Posterior vena cava (tissue), 2 donors: Measurements from ENCODE around the gene TSPEAR. TPM values are rescaled to one million over a fixed set of nuclear protein-coding genes. Genes with fewer than 3 reads are reported as not detected.
A peak's percentile ranks its signal among the peaks of the same experiment; 100 is the strongest.
"Not testable (repeated sequence)": the region's sequence is repeated elsewhere in the genome, so short reads cannot be mapped to it uniquely, and the experiment has no call there.

Experiments used
- DNase-seq: peaks from one replicate; pipeline ENCODE4 v3.0.0-alpha.2; 2020; ENCODE audit warnings: low spot score
- intact Hi-C, 2 donors: fragments of 100-400 bp; cut with DNase I; formaldehyde crosslinking; loops; one replicate each; pipeline versions ENCODE4 v1.14.1 to v1.14.2; 2022 to 2023
- total RNA-seq, 2 donors: library from RNA; stranded (reverse); fragmentation: NEBNext Ultra II Directional; extraction: Animal tissue kit (Norgen Biotek cat#: 25700); gene quantifications; one replicate each; pipeline ENCODE4 v1.2.1, GENCODE V29; 2021
- donor health status: DM: yes; HTN: yes; CAD: no.
- donor health status: DM: yes; HTN: yes; CAD: no.

Gene TSPEAR
- total RNA-seq, 2 donors from 2014 or later, result 0.14 to 0.48 TPM

- no peak for DNase-seq
- intact Hi-C loops, result no loop called here
Measured at GRCh38 chr21:44694776-44695175, 16.6 kb downstream of the TSPEAR start.

DNA sequence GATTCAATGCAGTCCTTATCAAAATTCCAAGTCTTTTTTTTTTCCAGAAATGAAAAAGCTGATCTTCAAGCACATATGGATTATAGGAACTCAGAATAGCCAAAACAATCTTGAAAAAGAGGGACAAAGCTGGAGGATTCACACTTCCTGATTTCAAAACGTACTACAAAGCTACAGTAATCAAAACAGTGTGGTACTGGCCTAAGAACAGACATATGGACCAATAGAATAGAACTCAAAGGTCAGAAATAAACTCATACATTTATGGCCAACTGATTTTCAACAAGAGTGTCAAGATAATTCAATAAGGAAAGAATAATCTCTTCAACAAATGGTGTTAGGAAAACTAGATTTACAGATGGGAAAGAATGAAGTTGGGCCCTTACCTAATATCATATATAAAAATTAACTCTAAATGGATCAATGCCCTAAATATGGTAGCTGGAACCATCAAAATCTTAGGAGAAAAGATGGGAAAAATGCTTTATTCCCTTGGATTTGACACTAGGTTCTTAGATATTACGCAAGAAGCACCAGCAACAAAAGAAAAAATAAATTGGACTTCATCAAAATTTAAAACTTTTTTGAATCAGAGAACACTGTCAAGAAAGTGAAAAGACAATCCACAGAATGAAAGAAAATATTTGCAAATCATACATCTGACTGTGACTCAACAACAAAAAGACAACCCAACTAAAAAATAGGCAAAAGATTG lies 18.4 kb downstream of the TSPEAR start:
- DNase-seq, result no peak
- intact Hi-C loops, result no loop called here

GRCh38 chr21:44691686-44692085 lies 19.7 kb downstream of the TSPEAR start:
- intact Hi-C loops, result no loop called here
- DNase-seq, result no peak

DNA sequence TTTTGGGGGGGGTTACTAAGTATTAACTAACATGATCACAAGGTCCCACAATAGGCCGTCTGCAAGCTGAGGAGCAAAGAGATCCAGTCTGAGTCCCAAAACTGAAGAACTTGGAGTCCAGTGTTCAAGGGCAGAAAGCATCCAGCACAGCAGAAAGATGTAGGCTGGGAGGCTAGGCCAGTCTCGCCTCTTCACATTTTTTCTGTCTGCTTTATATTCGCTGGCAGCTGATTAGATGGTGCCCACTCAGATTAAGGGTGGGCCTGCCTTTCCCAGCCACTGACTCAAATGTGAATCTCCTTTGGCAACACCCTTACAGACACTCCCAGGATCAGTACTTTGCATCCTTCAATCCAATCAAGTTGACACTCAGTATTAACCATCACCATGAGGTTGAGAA lies 21.6 kb downstream of the TSPEAR start:
- intact Hi-C loops, DNase-seq: not testable (repeated sequence)

GRCh38 chr21:44687671-44688070 lies 23.7 kb downstream of the TSPEAR start:
- DNase-seq, result peak; percentile 53
- intact Hi-C loops, result no loop called here

DNA sequence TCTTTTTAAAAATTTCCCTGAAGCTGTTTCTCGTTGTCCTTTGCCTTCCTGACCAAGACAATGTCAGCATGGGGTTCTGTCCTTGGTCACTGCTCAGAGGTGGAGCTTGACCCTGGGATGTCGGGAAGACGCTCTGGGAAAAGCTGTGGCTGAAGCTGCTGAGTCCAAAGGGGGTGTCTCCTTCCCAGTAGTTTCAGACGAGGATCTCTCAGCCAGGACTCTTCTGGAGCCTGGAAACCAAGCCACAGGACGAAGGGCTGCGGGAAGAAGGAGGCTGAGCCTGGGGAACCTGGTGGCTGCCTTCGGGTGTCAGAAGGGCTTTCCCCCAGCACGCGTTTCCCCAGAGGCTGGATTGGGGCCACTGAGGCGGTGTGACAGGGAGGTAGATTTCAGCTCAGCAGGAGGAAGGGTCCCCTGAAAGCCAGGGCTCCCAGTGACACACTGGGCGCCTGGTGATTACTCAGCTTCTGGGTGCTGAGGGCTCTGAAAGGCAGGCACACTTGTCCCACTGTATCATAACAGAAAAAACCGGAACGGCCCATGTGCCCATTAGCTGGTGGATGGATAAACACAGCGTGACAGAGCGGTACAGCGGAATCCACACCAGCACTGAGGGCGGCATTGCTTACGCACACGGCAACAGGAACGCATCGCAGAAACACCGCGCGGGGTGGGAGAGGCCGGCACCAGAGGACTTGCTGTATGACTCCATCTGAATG lies 24.4 kb downstream of the TSPEAR start:
- peak; percentile 52 for DNase-seq
- intact Hi-C loops, result no loop called here

DNA sequence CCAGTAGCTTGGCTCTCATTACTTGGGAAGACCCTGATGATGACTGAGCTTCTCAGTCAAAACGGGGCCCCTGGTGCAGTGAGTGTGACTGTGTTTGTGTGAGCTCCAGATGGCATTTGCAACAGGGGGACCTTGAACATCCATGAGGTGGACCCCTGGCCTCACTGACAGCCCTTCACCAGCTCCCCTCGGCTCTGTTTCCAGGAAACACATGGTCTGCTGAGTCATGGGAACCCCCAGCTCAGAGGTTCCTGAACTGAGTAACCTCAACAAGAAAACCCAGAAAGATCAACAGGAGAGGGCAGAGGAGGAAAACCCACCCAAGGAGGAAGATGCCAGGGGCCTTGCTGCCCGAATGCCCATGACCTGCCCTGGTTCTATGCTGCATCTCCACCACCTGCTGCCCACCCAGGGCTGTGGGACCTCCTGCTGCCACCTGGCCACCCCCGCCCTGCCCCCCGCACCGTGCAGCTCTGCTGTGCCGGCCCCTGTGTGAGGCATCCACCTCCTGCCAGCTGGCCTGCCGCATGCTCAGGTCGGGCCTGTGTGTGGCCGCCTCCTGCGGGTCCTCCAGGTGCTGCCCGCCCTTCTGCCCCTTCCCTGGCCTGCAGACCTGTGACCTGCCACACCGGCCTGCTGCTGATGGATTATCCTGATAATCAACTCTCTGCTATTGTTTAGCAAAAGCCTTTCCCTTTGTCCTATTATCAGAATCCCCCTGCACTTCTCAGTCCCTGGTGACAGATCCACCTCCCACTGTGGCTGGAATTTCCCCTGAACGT lies 25.2 kb downstream of the TSPEAR start:
- intact Hi-C loops, result no loop called here
- DNase-seq, result peak; percentile 66

DNA sequence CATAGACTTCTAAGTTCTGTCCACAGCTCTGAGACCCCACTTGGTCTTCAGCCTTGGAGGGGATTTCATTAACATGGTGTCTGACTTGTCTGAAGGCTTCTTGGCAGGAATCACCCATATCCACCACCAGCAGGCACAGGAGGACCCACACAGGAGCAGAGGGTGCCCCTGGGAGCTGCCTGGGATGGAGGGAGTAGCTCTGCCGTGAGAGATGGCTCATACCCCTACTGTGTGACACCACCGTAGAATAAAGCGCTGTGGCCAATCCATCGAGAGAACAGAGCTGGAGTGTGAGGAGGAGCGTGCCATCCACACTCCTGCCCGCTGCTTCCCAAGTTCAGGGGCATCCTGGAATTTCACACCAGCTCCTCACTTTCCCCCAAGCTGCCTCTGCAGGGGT lies 26.3 kb downstream of the TSPEAR start:
- DNase-seq, result peak; percentile 63
- intact Hi-C loops, result not testable (repeated sequence)

GRCh38 chr21:44684483-44684882 lies 26.9 kb downstream of the TSPEAR start:
- intact Hi-C loops, result no loop called here
- DNase-seq, result no peak

DNA sequence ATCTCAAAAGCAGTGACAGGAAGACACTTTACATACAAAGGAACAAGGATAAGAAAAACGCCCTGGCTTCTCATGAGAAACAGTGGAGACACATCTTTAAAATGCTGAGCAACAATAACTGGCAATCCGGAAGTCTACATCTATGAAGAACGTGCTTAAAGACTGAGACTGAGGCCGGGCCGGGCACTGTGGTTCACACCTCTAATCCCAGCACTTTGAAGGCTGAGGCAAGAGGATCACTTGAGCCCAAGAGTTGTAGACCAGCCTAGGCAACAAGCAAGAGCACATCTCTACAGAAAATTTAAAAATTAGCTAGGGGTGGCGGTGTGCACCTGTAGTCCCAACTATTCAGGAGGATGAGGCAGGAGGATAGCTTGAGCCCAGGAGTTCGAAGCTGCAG lies 27.3 kb downstream of the TSPEAR start:
- no peak for DNase-seq
- intact Hi-C loops, result no loop called here

DNA sequence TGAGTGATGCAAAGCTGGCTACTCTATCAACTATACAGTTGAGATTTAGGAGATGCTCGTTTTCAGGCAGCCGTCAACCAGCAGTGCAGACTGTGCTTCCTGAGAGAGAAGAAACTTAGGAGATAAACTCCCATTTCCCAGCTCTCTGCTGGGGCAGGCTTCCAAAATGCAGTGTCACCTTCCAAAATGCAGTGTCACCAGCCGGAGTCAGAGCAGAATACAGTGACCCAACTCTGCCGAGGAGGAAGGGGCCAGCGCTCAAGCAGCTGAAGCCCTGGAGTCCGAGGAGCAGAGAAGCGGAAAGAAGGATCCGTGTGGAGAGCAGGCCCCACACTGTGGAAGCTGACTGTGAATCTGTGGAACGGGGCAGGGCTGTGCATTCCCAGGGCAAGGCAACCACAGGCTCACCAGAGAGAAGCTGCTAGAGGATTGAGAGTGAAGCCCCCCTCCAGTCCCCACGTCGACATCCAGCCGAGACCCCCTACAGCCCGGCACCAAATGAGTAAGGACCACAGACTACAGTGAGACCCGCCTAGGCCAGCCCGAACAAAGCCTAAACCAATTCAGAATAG lies 28.7 kb downstream of the TSPEAR start:
- no peak for DNase-seq

DNA sequence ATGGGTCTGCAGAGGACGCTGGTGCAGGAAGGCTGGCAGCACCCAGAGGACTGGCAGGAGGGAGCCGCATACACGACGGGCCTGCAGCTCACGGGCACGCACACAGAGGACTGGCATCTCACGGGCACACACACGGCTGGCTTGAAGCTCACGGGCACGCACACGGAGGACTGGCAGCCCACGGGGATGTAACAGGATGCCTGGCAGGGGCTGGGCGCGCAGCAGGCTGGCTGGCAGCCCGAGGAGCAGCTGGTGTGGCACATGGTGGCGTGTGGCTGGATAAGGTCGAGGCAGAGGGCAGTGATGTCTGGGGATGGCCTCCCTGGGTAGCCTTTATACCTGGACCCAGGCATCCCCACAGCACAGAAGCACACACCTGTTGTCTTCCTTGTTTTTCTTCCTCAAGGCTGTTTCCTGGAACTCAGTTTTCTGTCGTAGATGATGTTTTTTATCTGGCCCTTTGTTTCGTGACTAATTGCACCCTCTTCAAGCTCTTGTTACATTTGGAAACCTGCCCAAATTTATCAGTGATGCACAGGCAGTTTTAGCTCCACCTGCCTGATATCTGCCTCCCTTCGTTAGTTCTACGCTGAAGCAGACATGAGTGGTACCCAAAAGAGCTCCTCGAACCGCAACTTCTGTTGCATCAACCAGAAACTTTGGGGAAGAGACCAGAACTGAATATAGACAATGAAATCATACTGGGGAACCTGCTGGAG lies 29.4 kb downstream of the TSPEAR start, which contains the start of gene KRTAP12-1:
TSS of gene KRTAP12-1 (minus strand) at position 303 of the 719 bp plus-strand sequence. CDS start at position 263, 40 bp downstream.
- no peak for DNase-seq
- intact Hi-C loops, result loop anchor here in 1 of 2 donors (1.0 kb wide), 1 partner anchor 27 kb away; no protein-coding TSS in a partner anchor

More for the DNA sequence above, 28.7 kb downstream of the TSPEAR start:
- intact Hi-C loops, result loop anchor here in 1 of 2 donors (1.0 kb wide), 1 partner anchor 27 kb away; no protein-coding TSS in a partner anchor

- intact Hi-C loops, result no loop called here
- DNase-seq, result no peak
Measured at GRCh38 chr21:44681152-44681551, 30.2 kb downstream of the TSPEAR start.

- DNase-seq, result no peak
- intact Hi-C loops, result no loop called here
Measured at GRCh38 chr21:44677881-44678280, 33.5 kb downstream of the TSPEAR start.

- DNase-seq, result no peak
- intact Hi-C loops, result no loop called here
Measured at GRCh38 chr21:44671911-44672310, 39.5 kb downstream of the TSPEAR start.

- intact Hi-C loops, result no loop called here
- no peak for DNase-seq
Measured at GRCh38 chr21:44670642-44671432, 40.5 kb downstream of the TSPEAR start.

DNA sequence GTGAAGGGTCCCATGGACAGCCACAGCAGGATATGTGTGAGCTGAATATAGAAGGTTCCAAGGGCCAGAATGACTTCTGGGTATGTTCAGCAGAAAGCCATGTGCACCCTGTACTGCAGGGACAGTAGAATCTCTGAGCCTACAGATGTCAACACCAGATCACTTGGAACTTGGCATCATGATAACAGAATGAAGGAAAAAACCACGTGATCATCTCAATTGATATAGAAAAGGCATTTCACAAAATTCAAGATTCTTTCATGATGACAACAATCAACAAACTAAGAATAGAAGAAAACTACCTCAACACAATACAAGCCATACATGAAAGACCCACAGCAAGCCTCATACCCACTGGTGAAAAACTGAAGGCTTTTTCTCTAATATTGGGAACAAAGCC lies 43.8 kb downstream of the TSPEAR start:
- no peak for DNase-seq
- intact Hi-C loops, result no loop called here
